Hepatocyte (in vitro differentiated cells): Measurements from ENCODE around the gene TSHZ3. TPM values are rescaled to one million over a fixed set of nuclear protein-coding genes. Genes with fewer than 3 reads are reported as not detected.
A peak's percentile ranks its signal among the peaks of the same experiment; 100 is the strongest.

Source experiments
- DNase-seq: peaks from one replicate; pipeline ENCODE4 v3.0.0-alpha.2; 2016; ENCODE audit warnings: low spot score
- H2AFZ ChIP-seq: fragments of 200-600 bp; sonication (generic); 2 replicates; pipeline ENCODE4 v1.6.0; 2016; ENCODE audit warnings: antibody characterized with exemption, mild to moderate bottlenecking
- H3K27ac ChIP-seq: fragments of 200-600 bp; sonication (generic); 2 replicates; pipeline ENCODE4 v1.5.1; 2016; ENCODE audit warnings: mild to moderate bottlenecking
- H3K27me3 ChIP-seq: fragments of 200-600 bp; sonication (generic); 2 replicates; pipeline ENCODE4 v1.6.1; 2016
- H3K36me3 ChIP-seq: fragments of 200-600 bp; sonication (generic); replicated peaks from 2 replicates; pipeline ENCODE4 v1.5.1; 2016; ENCODE audit warnings: low read depth; ENCODE audit not compliant: insufficient read depth
- H3K4me1 ChIP-seq: fragments of 200-600 bp; sonication (generic); 2 replicates; pipeline ENCODE4 v1.5.1; 2016; ENCODE audit warnings: mild to moderate bottlenecking, moderate library complexity; ENCODE audit not compliant: insufficient read depth
- H3K4me2 ChIP-seq: fragments of 200-600 bp; sonication (generic); 2 replicates; pipeline ENCODE4 v1.6.0; 2016
- H3K4me3 ChIP-seq: fragments of 200-600 bp; sonication (generic); 2 replicates; pipeline ENCODE4 v1.5.1; 2016; ENCODE audit warnings: mild to moderate bottlenecking
- H3K79me2 ChIP-seq: fragments of 200-600 bp; sonication (generic); 2 replicates; pipeline ENCODE4 v1.6.0; 2017; ENCODE audit warnings: mild to moderate bottlenecking
- H3K9me2 ChIP-seq: fragments of 200-600 bp; sonication (generic); replicated peaks from 2 replicates; pipeline ENCODE4 v1.6.0; 2017; ENCODE audit warnings: mild to moderate bottlenecking; ENCODE audit not compliant: insufficient read depth
- H3K9me3 ChIP-seq: fragments of 200-600 bp; sonication (generic); 2 replicates; pipeline ENCODE4 v1.5.1; 2016; ENCODE audit warnings: low read depth, mild to moderate bottlenecking
- H4K20me1 ChIP-seq: fragments of 200-600 bp; sonication (generic); 2 replicates; pipeline ENCODE4 v1.6.0; 2016; ENCODE audit warnings: mild to moderate bottlenecking; ENCODE audit not compliant: insufficient read depth, poor library complexity, severe bottlenecking
- CTCF ChIP-seq: fragments of 200-600 bp; sonication (generic); IDR thresholded peaks from 2 replicates; pipeline ENCODE4 v1.5.1; 2016; ENCODE audit warnings: antibody characterized with exemption, mild to moderate bottlenecking; ENCODE audit not compliant: poor library complexity
- EZH2 ChIP-seq: fragments of 200-600 bp; sonication (generic); IDR thresholded peaks from 2 replicates; pipeline ENCODE4 v1.6.1; 2016; ENCODE audit warnings: antibody characterized with exemption, mild to moderate bottlenecking, borderline replicate concordance
- EZH2phosphoT487 ChIP-seq: fragments of 200-600 bp; sonication (generic); IDR thresholded peaks from one replicate; pipeline ENCODE4 v1.6.1; 2018; ENCODE audit warnings: antibody characterized with exemption, mild to moderate bottlenecking, low read depth, moderate library complexity; ENCODE audit not compliant: unreplicated experiment, severe bottlenecking
- WGBS: methylation state at CpG from one replicate; pipeline ENCODE4 v1.1.6; 2016; ENCODE audit warnings: low lambda C conversion rate; ENCODE audit errors: missing lambda C conversion rate; 5-methylcytosine and 5-hydroxymethylcytosine counted together
- polyA plus RNA-seq: library from polyadenylated mRNA; unstranded; fragments of >200 nt; fragmentation: Nextera tagmentation; extraction: Ambion mirVana; gene quantifications from 2 replicates; pipeline ENCODE4 v1.2.1, GENCODE V29; 2016
- total RNA-seq: library from RNA; depleted of rRNA; stranded (reverse); fragments of >200 nt; gene quantifications from 2 replicates; pipeline ENCODE4 v1.2.3, GENCODE V29; 2014

Gene TSHZ3
- total and polyA plus RNA-seq, 2 experiments from 2014 or later = 4.9 to 5.3 TPM

GRCh38 chr19:31352296-31352781, 3.1 kb upstream of the TSHZ3 start:
- H3K79me2 ChIP-seq = peaks cover 19% of the 10 kb centered on the region
- H3K9me3 ChIP-seq = no peaks in the 10 kb centered on the region
- WGBS = 32% methylated on average over 14 of the region's 14 CpGs
- H3K27ac ChIP-seq = no peak overlapping the region
- no peaks in the 10 kb centered on the region for H3K9me2 ChIP-seq
- peak overlapping the region; percentile 24 for H2AFZ ChIP-seq
- H3K4me3 ChIP-seq = no peak overlapping the region
- H3K27me3 ChIP-seq = peaks cover 81% of the 10 kb centered on the region
- H3K36me3 ChIP-seq = no peaks in the 10 kb centered on the region
- H3K4me1 ChIP-seq = peaks cover 29% of the 10 kb centered on the region
- no peak for DNase-seq
- H4K20me1 ChIP-seq = no peaks in the 10 kb centered on the region
- H3K4me2 ChIP-seq = peak overlapping the region; percentile 99
- TF ChIP-seq EZH2phosphoT487 (peak; percentile 35), EZH2 (no peak)

GRCh38 chr19:31351855-31352195, 2.6 kb upstream of the TSHZ3 start:
- Histone ChIP-seq H3K4me3 (peak overlapping the region; percentile 31), H4K20me1 (no peaks in the 10 kb centered on the region), H3K27me3 (peaks cover 80% of the 10 kb centered on the region), H3K9me3 (no peaks in the 10 kb centered on the region), H3K4me1 (peaks cover 29% of the 10 kb centered on the region), H3K27ac (no peak overlapping the region), H3K4me2 (peak overlapping the region; percentile 99), H3K36me3 (no peaks in the 10 kb centered on the region), H2AFZ (peak overlapping the region; percentile 24), H3K79me2 (peaks cover 24% of the 10 kb centered on the region), H3K9me2 (no peaks in the 10 kb centered on the region)
- 7% methylated on average over 29 of the region's 29 CpGs for WGBS
- no peak for DNase-seq
- peak; percentile 30 for TF ChIP-seq EZH2phosphoT487
- no peak for TF ChIP-seq EZH2

- peak overlapping the region; percentile 24 for H2AFZ ChIP-seq
- H4K20me1 ChIP-seq = no peaks in the 10 kb centered on the region
- peak overlapping the region; percentile 31 for H3K4me3 ChIP-seq
- H3K4me2 ChIP-seq = peak overlapping the region; percentile 99
- H3K9me3 ChIP-seq = no peaks in the 10 kb centered on the region
- DNase-seq = peak; percentile 45
- 2% methylated on average over 67 of the region's 72 CpGs for WGBS
- no peaks in the 10 kb centered on the region for H3K36me3 ChIP-seq
- H3K27ac ChIP-seq = peak overlapping the region; percentile 50
- TF ChIP-seq EZH2phosphoT487 (peak; percentile 48), EZH2 (peak; percentile 35), CTCF (no peak)
- H3K4me1 ChIP-seq = peaks cover 29% of the 10 kb centered on the region
- H3K27me3 ChIP-seq = peaks cover 80% of the 10 kb centered on the region
- H3K9me2 ChIP-seq = no peaks in the 10 kb centered on the region
- peaks cover 30% of the 10 kb centered on the region for H3K79me2 ChIP-seq
Measured at GRCh38 chr19:31351056-31351854, 2.0 kb upstream of the TSHZ3 start.

GRCh38 chr19:31350693-31351055, 1.4 kb upstream of the TSHZ3 start:
- Histone ChIP-seq H2AFZ (peak overlapping the region; percentile 94), H3K4me2 (peak overlapping the region; percentile 99), H3K9me3 (no peaks in the 10 kb centered on the region), H3K36me3 (no peaks in the 10 kb centered on the region), H3K4me3 (peak overlapping the region; percentile 76), H3K79me2 (peaks cover 36% of the 10 kb centered on the region), H4K20me1 (no peaks in the 10 kb centered on the region), H3K4me1 (peaks cover 25% of the 10 kb centered on the region), H3K27me3 (peaks cover 80% of the 10 kb centered on the region), H3K9me2 (no peaks in the 10 kb centered on the region), H3K27ac (peak overlapping the region; percentile 92)
- peak; percentile 81 for DNase-seq
- TF ChIP-seq EZH2 = no peak
- no peak for TF ChIP-seq EZH2phosphoT487
- TF ChIP-seq CTCF = no peak
- 0% methylated on average over 21 of the region's 63 CpGs for WGBS
